Stimulated activated naive B cell treated with anti-CD40 and anti-IgM and Interleukin-4, amounts not matched to agents 10 μg/mL and 1 μg/mL and 100 μg/mL, for 72 hours (primary cell): ENCODE measurements around the gene ATG5.
"Not testable (repeated sequence)": the region's sequence is repeated elsewhere in the genome, so short reads cannot be mapped to it uniquely, and the experiment has no call there.

ENCODE experiments used
- ATAC-seq, 2 donors: fragments of 150-1000 bp; cut with Tn5 transposase; replicated peaks; 2 replicates each; pipeline ENCODE4 v1.10.0; 2021; ENCODE audit warnings: moderate library complexity in 1 of 2
- DNase-seq: peaks from one replicate; pipeline ENCODE4 v3.0.0; 2021
- H3K27ac Mint-ChIP-seq: one replicate; pipeline ENCODE4 v1.8.0; 2022; ENCODE audit warnings: mild to moderate bottlenecking, mixed read lengths
- H3K27me3 Mint-ChIP-seq, 2 donors: one replicate each; pipeline ENCODE4 v1.8.0; 2022; ENCODE audit warnings: mixed read lengths in 2 of 2
- H3K36me3 Mint-ChIP-seq, 2 donors: one replicate each; pipeline ENCODE4 v1.8.0; 2022; ENCODE audit warnings: mixed read lengths in 2 of 2, mild to moderate bottlenecking in 1 of 2
- H3K4me1 Mint-ChIP-seq, 2 donors: one replicate each; pipeline ENCODE4 v1.8.0; 2022; ENCODE audit warnings: mixed read lengths in 2 of 2, mild to moderate bottlenecking in 1 of 2
- H3K4me3 Mint-ChIP-seq, 2 donors: one replicate each; pipeline ENCODE4 v1.8.0; 2022; ENCODE audit warnings: mild to moderate bottlenecking in 2 of 2, mixed read lengths in 2 of 2, moderate library complexity in 1 of 2
- H3K9me3 Mint-ChIP-seq, 2 donors: one replicate each; pipeline ENCODE4 v1.8.0; 2022; ENCODE audit warnings: mixed read lengths in 2 of 2, mild to moderate bottlenecking in 1 of 2

The ATG5 gene

GRCh38 chr6:106243261-106243660 is 82.3 kb downstream of the ATG5 start:
- Mint-ChIP-seq H3K9me3 (peaks cover 3 to 4% of the 10 kb centered on the region in 2 donors), H3K27ac (no peak overlapping the region), H3K4me1 (peaks cover 0 to 2% of the 10 kb centered on the region in 2 donors), H3K36me3 (peaks cover 34 to 42% of the 10 kb centered on the region in 2 donors), H3K27me3 (no peaks in the 10 kb centered on the region), H3K4me3 (no peak overlapping the region)
- no peak for ATAC-seq
- DNase-seq, result no peak

DNA sequence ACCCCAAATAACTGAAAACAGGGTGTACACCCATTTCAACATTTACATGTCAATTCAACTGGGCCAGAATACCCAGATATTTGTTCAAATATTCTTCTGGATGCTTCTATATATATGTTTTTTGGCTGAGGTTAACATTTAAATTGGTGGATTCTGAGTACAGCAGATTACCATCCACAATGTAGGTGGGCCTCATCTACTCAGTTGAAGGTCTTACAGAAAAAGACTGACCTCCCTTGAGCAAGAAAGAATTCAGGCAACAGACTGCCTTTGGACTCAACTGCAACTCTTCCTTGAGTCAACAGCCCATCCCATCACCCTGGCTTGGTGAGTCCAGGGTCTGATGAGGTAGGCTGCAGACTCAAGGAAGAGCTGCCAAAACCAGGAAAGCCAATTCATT is 84.1 kb downstream of the ATG5 start:
- no peaks in the 10 kb centered on the region for H3K27me3 Mint-ChIP-seq
- H3K9me3 Mint-ChIP-seq, result peaks cover 3 to 4% of the 10 kb centered on the region in 2 donors
- no peak overlapping the region for H3K4me3 Mint-ChIP-seq
- peaks cover 30 to 38% of the 10 kb centered on the region in 2 donors for H3K36me3 Mint-ChIP-seq
- no peaks in the 10 kb centered on the region for H3K4me1 Mint-ChIP-seq
- ATAC-seq, result no peak
- DNase-seq, result no peak
- no peak overlapping the region for H3K27ac Mint-ChIP-seq

DNA sequence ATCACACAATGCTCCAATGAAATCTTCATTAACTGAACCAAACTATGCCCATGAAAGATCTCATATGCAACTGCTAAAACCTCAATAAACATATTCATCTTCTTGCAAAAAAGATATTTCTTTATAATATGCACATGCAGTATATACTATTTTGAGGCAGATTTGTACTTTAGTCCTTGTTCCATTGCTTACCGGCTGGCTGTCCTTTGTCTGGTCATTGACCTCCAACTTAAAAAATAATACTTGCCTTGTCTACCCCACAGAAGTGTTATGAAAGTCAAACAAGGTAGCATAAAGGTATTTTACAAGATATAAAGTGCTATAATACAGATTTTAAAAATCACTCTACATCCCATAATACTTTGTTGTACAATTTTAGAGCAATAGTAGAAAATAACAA is 88.3 kb downstream of the ATG5 start:
- H3K9me3 Mint-ChIP-seq, result peaks cover 3 to 5% of the 10 kb centered on the region in 2 donors
- H3K27me3 Mint-ChIP-seq, result no peaks in the 10 kb centered on the region
- ATAC-seq (no peak), DNase-seq (no peak)
- no peak overlapping the region for H3K4me3 Mint-ChIP-seq
- peaks cover 34 to 35% of the 10 kb centered on the region in 2 donors for H3K36me3 Mint-ChIP-seq
- H3K4me1 Mint-ChIP-seq, result no peaks in the 10 kb centered on the region
- H3K27ac Mint-ChIP-seq, result no peak overlapping the region

GRCh38 chr6:106229876-106230445 is 95.6 kb downstream of the ATG5 start:
- not testable (repeated sequence) for H3K27ac Mint-ChIP-seq, H3K4me3 Mint-ChIP-seq, H3K9me3 Mint-ChIP-seq, ATAC-seq, DNase-seq, H3K27me3 Mint-ChIP-seq
- Mint-ChIP-seq H3K4me1 (peaks cover 0 to 17% of the 10 kb centered on the region in 2 donors), H3K36me3 (peaks cover 25 to 31% of the 10 kb centered on the region in 2 donors)

DNA sequence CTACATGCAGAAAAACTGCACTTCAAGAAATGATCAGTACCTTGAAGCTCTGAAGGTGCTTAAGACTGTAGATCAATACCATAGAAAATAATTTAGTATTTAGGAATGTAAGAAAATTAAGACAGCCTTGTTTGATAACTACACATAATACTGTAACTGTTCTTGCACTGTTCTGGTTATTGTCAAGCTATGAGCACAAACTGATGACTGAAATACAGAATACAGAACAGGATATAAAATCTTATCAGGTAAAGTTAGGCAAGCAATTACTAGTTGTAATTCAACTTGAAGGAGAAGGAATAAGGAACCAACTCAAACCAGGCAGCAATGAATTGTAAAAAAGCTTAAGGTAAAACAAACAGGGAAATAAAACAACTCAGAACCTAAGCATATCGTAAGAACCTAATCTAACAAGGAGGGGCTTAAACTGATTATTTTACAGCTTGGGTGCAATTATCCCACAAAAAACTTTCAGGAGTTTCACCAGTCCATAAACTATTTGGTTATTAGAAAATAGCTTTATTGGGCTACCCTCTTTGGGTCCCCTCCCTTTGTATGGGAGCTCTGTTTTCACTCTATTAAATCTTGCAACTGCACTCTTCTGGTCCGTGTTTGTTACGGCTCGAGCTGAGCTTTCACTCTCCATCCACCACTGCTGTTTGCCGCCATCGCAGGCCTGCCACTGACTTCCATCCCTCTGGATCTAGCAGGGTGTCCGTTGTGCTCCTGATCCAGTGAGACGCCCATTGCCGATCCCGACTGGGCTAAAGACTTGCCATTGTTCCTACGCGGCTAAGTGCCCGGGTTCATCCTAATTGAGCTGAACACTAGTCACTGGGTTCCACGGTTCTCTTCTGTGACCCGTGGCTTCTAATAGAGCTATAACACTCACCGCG is 97.7 kb downstream of the ATG5 start:
- no peak for ATAC-seq
- no peak for DNase-seq

GRCh38 chr6:106226676-106227075 is 98.9 kb downstream of the ATG5 start:
- no peak for DNase-seq
- Mint-ChIP-seq H3K36me3 (peaks cover 20 to 29% of the 10 kb centered on the region in 2 donors), H3K4me3 (no peak overlapping the region), H3K27ac (peak overlapping the region; percentile 59), H3K27me3 (no peaks in the 10 kb centered on the region), H3K9me3 (no peaks in the 10 kb centered on the region), H3K4me1 (peaks cover 2 to 21% of the 10 kb centered on the region in 2 donors)
- ATAC-seq, result no peak

More for the DNA sequence above, 97.7 kb downstream of the ATG5 start:
- Mint-ChIP-seq H3K27ac (peak overlapping the region; percentile 51), H3K9me3 (no peaks in the 10 kb centered on the region), H3K36me3 (peaks cover 20 to 29% of the 10 kb centered on the region in 2 donors), H3K27me3 (no peaks in the 10 kb centered on the region), H3K4me1 (peaks cover 2 to 21% of the 10 kb centered on the region in 2 donors), H3K4me3 (no peak overlapping the region)

- H3K4me1 Mint-ChIP-seq, result peaks cover 2 to 21% of the 10 kb centered on the region in 2 donors
- no peak overlapping the region for H3K4me3 Mint-ChIP-seq
- no peaks in the 10 kb centered on the region for H3K27me3 Mint-ChIP-seq
- peaks cover 20 to 29% of the 10 kb centered on the region in 2 donors for H3K36me3 Mint-ChIP-seq
- DNase-seq, result no peak
- no peaks in the 10 kb centered on the region for H3K9me3 Mint-ChIP-seq
- no peak overlapping the region for H3K27ac Mint-ChIP-seq
- ATAC-seq, result no peak
These were observed 100.0 kb downstream of the ATG5 start for GRCh38 chr6:106225581-106225980.

DNA sequence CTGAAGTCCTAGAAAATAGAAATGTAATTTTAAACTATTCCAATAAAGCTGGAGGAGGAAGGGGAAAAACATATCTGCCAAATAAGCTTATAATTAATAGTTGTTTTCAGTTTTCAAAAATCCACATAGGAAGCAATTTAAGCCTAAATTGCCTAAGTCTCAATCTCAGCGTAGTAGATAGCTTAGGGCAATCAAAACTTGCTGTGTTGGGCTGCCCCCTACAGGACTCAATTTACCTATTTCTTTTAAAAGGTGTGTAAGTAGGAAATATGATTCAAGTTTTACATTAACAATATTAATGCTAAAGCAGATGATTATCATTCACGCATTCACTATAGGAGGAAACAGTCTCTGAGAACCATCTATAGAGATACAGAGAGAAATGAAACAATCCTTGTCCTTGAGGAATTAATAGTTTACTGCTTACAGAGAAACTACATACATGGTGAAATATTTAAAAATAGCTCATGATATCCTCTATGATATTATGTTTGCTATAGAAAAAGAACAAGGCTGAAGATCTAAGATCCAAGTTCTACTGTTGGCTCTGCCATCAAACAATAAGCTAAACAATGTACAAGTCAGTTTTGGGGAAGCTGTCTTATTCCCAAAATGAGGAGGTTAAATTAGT is 102.1 kb downstream of the ATG5 start:
- H3K27me3 Mint-ChIP-seq, result no peaks in the 10 kb centered on the region
- H3K36me3 Mint-ChIP-seq, result peaks cover 16 to 24% of the 10 kb centered on the region in 2 donors
- DNase-seq (peak; percentile 27), ATAC-seq (peak; percentile 63 to 74)
- no peaks in the 10 kb centered on the region for H3K9me3 Mint-ChIP-seq
- peaks cover 3 to 21% of the 10 kb centered on the region in 2 donors for H3K4me1 Mint-ChIP-seq
- no peak overlapping the region for H3K4me3 Mint-ChIP-seq
- H3K27ac Mint-ChIP-seq, result no peak overlapping the region

DNA sequence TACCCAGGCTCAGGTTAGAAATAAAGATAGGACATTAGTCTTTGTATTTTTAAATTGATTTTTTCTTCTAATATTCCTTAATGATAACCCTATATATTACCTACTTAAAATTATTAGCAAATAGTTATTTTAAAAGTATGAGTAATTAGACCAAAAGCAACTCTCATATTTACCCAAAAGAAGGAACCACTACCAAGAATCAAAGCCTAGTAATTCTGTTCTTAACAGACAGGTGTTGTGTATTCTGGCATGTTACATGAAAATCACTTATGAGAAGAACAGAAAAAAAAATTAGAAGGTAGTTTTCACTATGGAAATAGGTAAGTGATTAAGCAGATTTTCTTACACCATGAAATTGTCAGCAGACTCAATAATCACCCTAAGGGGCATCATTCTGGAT is 105.1 kb downstream of the ATG5 start:
- Mint-ChIP-seq H3K4me1 (peaks cover 3 to 4% of the 10 kb centered on the region in 2 donors), H3K27ac (no peak overlapping the region), H3K9me3 (no peaks in the 10 kb centered on the region), H3K27me3 (no peaks in the 10 kb centered on the region), H3K36me3 (peaks cover 4 to 6% of the 10 kb centered on the region in 2 donors), H3K4me3 (no peak overlapping the region)
- ATAC-seq (no peak), DNase-seq (no peak)

DNA sequence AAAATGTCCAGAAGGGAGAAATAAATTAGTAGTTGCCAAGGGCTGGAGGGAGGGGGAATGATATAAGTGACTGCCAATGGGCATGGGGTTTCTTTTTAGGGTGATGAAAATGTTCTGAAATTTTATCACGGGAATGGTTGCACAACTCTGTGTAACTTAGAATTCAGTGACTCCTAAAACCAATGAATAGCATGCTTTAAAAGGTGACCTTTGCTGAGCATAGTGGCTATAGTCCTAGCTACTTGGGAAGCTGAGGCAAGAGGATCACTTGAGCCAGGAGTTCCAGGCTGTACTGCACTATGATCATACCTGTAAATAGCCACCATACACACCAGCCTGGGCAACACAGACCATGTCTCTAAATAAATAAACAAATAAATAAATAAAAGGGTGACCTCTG is 109.0 kb downstream of the ATG5 start:
- Mint-ChIP-seq H3K27me3 (no peaks in the 10 kb centered on the region), H3K9me3 (no peaks in the 10 kb centered on the region), H3K4me3 (no peak overlapping the region), H3K27ac (no peak overlapping the region), H3K36me3 (peaks cover 0 to 2% of the 10 kb centered on the region in 2 donors), H3K4me1 (peaks cover 1 to 4% of the 10 kb centered on the region in 2 donors)
- ATAC-seq, result no peak
- no peak for DNase-seq

DNA sequence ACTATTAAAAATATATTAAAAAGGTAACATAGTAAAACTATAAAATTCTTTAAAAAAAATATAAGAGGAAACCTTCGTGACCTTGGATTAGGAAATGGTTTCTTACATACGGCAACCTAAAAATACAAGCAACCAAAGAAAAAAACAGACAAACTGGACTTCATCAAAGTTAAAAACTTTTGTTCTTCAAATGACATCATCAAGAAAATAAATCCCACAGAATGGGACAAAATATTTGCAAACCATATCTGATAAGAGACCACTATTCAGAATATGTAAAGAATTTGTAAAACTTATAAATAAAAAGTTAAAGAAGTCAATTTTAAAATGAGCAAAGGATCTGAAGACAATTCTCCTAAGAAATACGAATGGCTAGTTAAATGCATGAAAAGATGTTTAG is 110.0 kb downstream of the ATG5 start:
- no peak overlapping the region for H3K4me3 Mint-ChIP-seq
- H3K9me3 Mint-ChIP-seq, result no peaks in the 10 kb centered on the region
- peaks cover 6 to 8% of the 10 kb centered on the region in 2 donors for H3K36me3 Mint-ChIP-seq
- no peaks in the 10 kb centered on the region for H3K27me3 Mint-ChIP-seq
- no peak for DNase-seq
- no peak overlapping the region for H3K27ac Mint-ChIP-seq
- H3K4me1 Mint-ChIP-seq, result peaks cover 1 to 4% of the 10 kb centered on the region in 2 donors
- ATAC-seq, result no peak

- ATAC-seq, result no peak
- Mint-ChIP-seq H3K36me3 (peaks cover 6 to 9% of the 10 kb centered on the region in 2 donors), H3K27me3 (no peaks in the 10 kb centered on the region), H3K9me3 (peaks cover 0 to under 1% of the 10 kb centered on the region in 2 donors), H3K27ac (no peak overlapping the region), H3K4me3 (no peak overlapping the region), H3K4me1 (peaks cover 1 to 4% of the 10 kb centered on the region in 2 donors)
- DNase-seq, result no peak
These were observed 111.0 kb downstream of the ATG5 start for GRCh38 chr6:106214531-106214930.

- Mint-ChIP-seq H3K4me3 (no peak overlapping the region), H3K27me3 (no peaks in the 10 kb centered on the region), H3K9me3 (peaks cover 0 to 5% of the 10 kb centered on the region in 2 donors), H3K4me1 (peaks cover under 1 to 4% of the 10 kb centered on the region in 2 donors), H3K36me3 (peaks cover 12 to 15% of the 10 kb centered on the region in 2 donors), H3K27ac (no peak overlapping the region)
- ATAC-seq (no peak), DNase-seq (no peak)
These were observed 111.8 kb downstream of the ATG5 start for GRCh38 chr6:106213660-106214289.

GRCh38 chr6:106212576-106212975 is 113.0 kb downstream of the ATG5 start:
- peaks cover 12 to 17% of the 10 kb centered on the region in 2 donors for H3K36me3 Mint-ChIP-seq
- DNase-seq, result no peak
- H3K27me3 Mint-ChIP-seq, result no peaks in the 10 kb centered on the region

More at GRCh38 chr6:106212576-106212975, 113.0 kb downstream of the ATG5 start:
- Mint-ChIP-seq H3K4me1 (peaks cover 0 to 4% of the 10 kb centered on the region in 2 donors), H3K9me3 (peaks cover 0 to 5% of the 10 kb centered on the region in 2 donors), H3K27ac (no peak overlapping the region), H3K4me3 (no peak overlapping the region)
- no peak for ATAC-seq
